Measurements from ENCODE around the gene DYSF.

DNA sequence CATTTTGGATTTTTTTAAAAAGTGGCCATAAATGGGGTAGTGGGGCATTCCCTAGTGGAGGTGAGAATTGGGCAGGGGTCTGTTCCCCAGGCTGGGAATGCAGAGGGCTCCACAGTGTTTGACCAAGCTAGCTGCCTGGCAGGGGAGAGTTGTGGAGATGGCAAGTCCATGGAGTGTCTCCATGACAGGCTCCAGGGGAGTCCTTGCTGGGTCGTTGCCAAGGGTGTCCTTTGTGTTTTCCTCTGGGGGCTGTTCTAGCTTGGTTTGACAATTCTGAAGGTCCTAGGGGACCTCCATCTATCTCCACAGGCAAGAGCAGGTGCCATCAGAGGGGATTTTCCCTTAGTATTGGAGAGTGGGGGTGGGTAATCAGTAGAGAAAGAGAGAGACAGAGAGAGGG lies 265.3 kb downstream of the DYSF start:
- TF ChIP-seq EZH2 (IDR thresholded peaks at IDR 0.05) (no peak), EZH2phosphoT487 (IDR thresholded peaks at IDR 0.05; ENCODE audit: borderline replicate concordance) (no peak), POLR2A (IDR thresholded peaks at IDR 0.05; ENCODE audit: borderline replicate concordance, extremely low read depth, insufficient read depth, insufficient read length) (no peak)
- TF ChIP-seq, protein P1, sequence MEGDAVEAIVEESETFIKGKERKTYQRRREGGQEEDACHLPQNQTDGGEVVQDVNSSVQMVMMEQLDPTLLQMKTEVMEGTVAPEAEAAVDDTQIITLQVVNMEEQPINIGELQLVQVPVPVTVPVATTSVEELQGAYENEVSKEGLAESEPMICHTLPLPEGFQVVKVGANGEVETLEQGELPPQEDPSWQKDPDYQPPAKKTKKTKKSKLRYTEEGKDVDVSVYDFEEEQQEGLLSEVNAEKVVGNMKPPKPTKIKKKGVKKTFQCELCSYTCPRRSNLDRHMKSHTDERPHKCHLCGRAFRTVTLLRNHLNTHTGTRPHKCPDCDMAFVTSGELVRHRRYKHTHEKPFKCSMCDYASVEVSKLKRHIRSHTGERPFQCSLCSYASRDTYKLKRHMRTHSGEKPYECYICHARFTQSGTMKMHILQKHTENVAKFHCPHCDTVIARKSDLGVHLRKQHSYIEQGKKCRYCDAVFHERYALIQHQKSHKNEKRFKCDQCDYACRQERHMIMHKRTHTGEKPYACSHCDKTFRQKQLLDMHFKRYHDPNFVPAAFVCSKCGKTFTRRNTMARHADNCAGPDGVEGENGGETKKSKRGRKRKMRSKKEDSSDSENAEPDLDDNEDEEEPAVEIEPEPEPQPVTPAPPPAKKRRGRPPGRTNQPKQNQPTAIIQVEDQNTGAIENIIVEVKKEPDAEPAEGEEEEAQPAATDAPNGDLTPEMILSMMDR (IDR thresholded peaks at IDR 0.05 in 2 of 3, conservative IDR thresholded peaks at IDR 0.05 in 1 of 3; ENCODE audit: borderline replicate concordance in 1 of 3, insufficient read depth in 1 of 3, low read depth in 2 of 3, low read length in 2 of 3), result no peak
